H4 (cell line): Measurements from ENCODE around the gene DSTN. TPM values are rescaled to one million over a fixed set of nuclear protein-coding genes. Genes with fewer than 3 reads are reported as not detected.
A peak's percentile ranks its signal among the peaks of the same experiment; 100 is the strongest.

Source experiments
- DNase-seq: peaks from one replicate; pipeline ENCODE4 v3.0.0-alpha.2; 2015; ENCODE audit warnings: low spot score
- total RNA-seq: library from RNA; depleted of rRNA; stranded (reverse); fragments of >200 nt; shearing (Covaris generic); gene quantifications from 2 replicates; pipeline ENCODE4 v1.2.3, GENCODE V29; 2014

The DSTN gene
- total RNA-seq, 1 experiment from 2014 or later: 303 TPM

DNA sequence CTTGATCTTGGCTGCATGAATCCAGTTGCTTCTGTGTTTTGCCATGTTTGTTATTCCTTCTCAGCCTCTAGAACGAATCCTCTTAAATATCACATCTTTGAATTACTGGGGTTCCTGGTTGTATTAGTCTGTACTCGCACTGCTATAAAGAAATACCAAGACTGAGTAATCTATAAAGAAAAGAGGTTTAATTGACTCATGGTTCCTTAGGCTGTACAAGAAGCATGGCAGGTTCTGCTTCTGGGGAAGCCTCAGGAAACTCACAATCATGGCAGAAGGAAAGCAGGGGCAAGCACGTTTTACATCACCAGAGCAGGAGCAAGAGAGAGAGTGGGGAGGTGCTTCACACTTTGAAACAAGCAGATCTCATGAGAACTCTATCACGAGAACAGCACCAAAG lies 20.7 kb upstream of the DSTN start:
- DNase-seq: no peak

DNA sequence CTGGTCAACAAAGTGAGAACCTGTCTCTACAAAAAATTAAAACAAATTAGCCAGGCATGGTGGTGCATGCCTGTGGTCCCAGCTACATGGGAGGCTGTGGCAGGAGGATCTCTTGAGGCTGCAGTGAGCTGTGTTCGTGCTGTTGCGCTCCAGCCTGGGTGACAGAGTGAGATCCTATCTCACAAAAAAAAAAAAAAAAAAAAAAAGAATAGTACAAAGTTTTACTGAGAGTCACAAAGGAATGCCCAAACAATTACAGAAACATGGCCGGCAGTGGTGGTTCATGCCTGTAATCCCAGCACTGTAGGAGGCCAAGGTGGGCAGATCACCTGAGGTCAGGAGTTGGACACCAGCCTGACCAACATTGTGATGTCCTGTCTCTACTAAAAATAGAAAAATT lies 14.8 kb upstream of the DSTN start:
- no peak for DNase-seq

DNA sequence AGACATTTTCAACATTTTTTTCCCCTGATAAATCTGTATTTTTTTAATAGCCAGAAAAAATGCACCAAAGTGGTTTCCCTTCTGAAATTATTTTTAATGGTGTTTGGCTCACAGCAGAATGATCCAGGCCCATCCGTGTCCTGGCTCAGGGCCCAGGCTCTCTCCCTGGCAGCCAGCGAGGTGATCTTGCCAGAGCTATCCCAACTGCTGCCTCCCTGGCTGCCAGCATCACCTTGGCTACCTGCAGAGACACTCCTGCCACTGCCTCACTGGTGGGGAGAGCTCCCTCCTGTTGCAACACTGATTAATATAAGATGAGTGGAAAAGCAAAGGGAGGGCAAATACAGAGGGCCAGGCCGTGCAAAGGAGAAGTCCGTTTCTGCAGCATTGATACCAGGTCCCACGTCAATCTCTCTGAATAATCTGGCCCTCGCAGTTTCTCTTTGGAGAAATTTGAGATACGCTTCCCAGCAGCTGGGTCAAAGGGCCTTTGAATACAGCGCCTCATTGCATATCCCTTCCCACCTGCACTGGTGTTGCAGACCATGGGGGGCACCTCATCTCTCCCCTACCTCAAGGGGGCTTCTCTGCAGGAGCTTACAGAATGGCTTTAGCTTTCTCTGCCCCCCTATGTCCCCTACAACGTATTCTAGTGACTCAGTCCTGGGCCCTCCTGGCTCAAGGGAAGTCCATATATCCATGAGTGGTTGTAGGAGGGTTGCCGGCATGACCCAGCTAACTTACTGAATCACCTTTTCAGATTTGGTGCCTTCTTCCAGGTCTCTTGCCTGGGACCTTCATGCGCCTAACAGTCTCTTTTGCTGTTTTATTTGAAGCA lies 12.8 kb upstream of the DSTN start:
- peak; percentile 42 for DNase-seq

DNA sequence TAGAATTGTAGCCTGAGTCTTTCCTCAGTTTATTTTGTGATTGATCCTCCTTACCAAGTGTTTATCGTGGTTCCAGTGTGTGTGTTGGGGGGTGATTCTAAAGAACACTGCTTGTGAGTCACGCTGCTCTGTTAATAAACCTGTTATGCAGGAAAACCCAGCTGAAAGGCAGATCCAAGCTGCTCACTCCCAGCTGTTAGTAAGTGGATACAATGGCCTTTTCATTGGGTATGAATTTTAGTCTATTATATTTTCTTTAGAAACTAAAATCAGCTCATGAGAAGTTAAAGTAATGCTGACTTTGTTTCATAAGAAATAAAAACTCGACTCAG lies 12.2 kb upstream of the DSTN start:
- DNase-seq: peak; percentile 64

DNA sequence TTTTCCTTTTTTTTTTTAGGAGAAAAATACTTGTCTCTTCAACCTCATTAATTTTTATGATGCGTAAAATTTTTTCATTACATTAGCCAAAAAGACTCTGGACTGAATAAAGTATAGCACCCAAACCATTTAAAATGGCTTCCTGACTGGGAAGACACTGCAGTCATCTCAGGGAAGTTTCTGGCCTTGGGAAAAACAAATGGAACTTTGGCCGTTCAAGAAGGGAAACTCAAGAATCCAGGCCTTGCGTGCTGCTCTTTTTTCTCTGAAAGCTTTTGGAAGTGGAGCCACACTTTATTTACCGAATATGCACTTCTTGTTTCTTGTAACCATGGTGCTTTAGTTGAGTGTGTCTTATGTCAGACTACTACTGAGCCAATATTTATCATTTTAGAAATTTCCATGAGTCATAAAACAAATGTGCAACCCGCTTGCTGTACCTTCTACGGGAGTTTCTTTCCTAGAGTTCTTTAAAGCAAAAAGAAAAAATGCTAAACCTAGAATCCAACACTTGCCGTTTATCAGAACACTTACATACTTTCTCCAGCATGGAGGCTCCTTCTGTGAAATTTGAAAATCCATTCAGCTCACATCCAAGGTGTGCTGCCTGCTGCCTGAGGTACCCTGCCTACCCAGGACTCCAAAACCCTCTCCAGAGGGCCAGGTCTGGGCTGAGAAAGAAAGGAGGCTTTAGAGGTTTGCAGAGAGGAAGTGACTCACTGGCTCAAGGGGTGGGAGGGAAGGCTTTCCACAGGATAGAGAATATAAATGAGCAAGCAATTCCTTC lies 11.5 kb upstream of the DSTN start:
- peak; percentile 94 for DNase-seq

DNA sequence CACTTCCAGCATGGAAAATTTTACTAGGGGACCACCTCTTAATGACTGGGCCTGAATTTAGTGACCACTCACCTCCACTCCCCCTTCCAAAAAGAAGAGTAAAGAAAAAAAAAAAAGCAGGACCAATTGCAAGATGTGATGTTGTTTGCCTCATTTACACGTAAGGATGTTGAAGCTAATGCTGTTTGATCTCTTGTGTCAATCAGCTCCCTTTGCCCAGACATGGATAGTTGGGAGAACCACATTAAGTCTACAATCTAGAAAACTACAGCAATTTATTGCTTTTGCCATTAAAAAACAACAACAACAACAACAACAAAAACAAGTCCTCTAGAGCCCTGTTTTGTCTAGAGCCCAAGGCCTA lies 11.0 kb upstream of the DSTN start:
- no peak for DNase-seq

DNA sequence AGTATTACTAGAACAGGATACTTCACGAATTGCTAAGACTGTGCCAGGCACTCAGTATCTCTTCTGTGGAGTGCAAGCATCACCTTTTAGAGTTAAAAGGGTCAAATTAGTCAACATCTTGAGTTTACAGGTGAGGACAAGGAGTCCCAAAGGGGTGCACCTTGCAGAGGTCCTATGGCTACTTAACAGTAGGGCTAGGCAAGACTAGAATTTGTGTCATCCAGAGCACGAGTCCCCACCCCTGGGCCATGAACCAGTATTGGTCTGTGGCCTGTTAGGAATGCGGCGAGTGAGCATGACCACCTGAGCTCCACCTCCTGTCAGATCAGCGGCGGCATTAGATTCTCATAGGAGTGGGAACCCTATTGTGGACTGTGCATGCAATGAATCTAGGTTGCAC lies 10.5 kb upstream of the DSTN start:
- no peak for DNase-seq

DNA sequence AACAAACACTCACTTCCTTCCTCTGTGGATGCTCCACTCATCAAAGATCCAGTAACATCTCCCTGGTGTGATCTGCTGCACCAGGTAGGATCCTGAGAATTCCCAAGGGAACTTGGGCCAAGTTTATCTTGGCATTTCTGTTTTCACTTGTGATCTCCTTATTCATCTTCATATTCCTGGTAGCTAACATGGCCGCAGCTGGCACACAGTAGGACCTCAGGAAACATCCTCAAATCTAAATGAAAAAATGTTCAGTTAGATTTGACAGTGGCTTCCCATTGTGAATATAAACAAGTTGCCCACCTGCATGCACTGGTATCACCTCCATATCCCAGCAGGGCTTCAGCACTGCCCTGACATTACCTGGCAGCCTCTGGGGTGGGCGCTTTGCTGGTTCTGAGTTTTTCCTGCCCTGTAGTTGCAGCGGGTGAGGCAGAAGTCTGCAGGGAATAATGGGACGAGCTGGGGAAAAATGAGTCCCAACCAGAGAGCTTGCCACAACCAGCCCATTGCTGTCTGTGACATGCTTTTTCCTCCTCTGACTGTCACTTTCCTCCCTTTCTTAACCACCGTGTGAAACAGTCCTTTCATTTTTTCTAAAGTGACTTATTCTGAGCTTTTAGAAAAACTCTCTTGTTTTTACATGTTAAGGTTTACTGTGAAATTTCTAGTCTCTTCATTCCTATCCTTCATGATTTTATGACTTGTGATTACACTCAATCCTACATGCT lies 9.4 kb upstream of the DSTN start:
- DNase-seq: no peak

DNA sequence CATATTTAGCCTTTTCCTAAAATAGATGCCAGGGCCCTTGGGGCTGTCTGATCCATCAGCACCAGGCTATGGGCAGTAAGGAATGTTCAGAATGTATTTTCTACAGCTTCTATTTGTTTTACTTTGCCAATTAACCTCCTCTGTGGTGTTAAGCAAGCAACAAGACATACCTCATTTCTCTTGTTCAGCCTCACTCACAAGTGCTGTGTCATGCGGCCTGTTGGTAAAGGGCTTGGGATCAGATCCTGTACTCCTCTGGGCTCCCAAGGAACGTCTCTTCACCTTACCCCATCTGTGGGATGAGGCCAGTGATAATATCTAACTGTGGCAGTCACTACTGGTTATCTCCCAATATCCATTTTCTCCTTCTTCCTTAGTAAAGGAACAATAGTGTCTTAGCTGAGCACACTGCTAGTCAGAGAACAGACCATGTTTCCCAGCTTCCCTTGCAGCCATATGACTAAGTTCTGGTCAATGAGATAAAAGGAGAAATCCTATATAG lies 7.0 kb upstream of the DSTN start:
- DNase-seq: peak; percentile 87

DNA sequence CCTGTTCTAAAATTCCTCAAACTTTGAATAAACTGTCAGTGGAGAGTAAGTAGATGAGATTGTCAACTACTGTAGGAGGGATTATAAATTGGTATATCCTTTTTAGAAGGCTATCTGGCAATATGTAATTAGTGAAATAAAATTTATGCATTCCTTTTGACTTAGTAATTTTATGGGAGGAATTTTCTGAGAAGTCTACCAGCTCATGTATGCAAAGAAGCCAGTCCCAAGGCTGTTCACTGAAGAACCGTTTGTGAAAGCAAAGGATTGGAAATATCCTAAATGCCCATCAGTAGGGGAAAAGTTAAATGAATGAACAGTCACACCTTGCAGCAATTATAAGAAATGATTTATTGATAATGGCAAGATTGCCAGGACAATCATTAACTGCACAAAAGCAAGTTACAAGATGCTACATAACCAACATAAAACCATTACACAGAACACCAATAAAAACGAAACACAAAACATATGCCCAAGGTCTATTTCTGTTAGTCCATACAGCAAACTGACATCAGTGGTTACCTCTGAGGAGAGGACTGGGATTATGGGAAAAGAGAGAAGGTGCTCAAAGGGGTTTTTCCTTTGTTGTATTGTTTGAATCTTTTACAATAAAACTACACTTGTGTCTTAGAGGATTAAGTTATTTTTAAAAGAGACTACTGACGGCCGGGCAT lies 4.6 kb upstream of the DSTN start:
- DNase-seq: no peak

DNA sequence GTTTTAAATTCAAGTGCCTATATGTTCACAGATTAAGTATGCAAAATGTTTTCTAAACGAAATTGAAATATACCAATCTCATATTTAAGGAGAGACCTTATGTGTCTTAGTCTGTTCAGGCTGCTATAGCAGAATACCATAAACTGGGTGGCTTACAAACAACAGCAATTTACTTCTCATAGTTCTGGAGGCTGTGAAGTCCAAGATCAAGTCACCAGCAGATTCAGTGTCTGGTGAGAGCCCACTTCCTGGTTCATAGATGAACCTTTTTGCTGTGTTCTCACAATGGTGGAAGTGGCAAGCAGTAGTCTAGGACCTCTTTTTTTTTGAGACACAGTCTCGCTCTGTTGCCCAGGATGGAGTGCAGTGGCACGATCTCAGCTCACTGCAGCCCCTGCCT lies 3.5 kb upstream of the DSTN start:
- DNase-seq: no peak

DNA sequence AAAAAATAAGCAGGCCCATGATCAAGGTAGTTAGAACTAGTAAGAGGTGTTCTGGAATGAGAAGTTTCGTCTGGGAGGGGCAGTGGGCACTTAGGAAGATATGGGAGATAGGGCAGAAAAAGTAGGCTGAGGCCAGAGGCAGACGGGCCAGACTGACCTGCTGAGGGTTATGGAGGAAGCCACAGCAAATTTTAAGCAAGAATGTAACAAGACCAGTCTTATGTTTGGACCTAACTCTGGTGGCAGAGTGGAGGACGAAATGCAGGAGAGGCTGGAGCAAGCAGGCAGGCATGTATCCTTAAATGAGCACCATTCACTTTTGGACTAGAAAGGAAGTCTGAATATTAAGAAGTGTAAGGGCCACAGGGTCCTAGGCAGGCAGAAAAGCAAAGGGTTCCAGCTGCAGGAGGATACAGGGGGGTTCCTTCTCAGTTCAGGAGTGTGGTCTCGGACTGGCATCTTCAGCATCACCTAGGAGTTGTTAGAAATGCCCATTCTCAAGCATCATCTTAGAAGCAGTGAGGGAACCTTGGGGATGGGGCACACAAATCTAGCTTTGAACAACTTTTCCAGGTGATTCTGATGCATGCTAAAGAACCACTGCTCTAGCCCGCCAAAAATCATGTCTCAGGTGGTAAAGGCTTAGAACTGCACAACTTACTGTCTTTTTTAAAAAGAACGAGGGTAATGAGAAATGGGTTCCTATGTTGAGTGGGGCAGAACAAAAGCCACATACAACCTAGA lies 1.7 kb upstream of the DSTN start:
- DNase-seq: no peak

DNA sequence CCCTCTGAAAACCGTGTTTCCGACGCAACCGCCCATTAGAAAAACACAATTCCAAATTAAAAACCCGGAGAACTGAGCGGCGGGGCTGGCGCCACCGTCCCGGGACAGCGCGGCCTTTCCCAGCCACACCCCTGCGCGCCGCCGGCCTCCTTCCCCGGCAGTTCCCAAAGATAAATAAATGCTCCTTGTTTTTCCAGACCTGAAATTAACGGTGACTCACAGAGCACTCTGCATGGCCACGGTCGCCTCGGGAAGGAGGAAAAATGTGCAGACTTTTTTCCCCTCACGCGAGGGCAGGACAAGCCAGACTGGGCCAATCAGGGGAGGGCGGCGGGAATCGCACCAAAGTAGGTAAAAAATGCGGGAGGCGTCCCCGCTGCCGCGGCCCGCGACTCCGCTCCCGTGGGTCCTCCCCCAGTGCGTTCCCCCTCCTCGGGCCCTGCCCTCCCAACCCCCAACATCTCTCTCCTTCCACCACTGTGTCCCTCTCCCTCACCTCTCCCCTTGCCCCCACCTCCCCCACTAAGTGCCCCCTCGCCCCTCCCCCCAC lies 828 bp upstream of the DSTN start:
- peak; percentile 98 for DNase-seq

DNA sequence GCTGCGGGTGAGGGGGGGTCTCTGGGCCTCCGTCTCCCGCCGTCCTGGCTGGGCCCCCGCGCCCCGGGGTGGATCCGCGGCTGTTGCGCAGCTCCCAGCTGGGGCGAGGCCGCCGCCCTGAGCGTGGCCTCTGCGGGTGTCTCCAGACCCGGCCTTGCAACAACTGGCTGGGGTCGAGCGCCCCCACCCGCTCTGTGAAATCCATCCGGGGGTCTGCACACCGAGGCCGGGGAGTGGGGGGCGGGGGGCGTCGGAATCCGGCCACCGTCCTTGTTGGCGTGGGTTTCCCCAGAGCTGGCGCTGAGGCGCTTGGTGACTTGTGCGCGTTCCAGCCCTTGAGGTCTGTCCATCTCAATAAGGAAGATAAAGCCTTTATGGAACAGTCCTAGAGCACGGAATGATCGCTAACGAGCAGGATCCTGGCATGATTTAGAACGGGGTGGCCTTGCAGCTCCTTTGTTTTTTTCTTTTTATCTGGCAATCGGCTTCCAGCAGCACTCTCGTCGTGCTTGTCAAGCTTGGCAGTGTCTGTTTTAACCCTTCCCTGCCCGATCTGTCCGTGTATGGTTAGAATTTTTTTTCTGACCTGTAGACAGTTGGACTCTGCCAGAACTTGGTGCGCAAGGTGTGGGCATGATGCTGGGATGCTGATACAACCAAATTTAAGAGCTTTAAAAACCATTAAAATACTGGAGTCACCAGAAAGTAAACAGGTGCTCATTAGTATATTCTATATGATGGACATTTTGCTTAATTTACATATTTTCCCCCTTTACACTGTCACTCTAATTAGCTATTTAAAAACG lies 675 bp downstream of the DSTN start:
- DNase-seq: peak; percentile 40

DNA sequence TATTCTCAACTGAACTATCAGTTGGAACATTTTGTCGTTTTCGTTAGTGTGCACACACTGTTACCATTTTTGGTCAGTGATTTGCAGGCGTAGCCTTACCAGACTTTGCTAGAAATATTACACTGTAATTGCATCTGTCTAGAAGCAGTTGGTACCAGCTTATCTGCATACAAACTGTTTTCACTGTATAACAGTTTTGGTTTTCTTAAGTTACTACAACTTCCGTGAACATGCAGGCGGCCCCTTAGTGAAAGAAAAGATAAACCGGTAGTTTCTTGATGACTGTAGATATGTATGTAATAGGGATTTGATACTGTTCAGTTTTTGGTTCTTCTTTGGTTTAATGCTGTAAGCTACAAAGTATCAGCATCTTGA lies 1.3 kb downstream of the DSTN start:
- no peak for DNase-seq

DNA sequence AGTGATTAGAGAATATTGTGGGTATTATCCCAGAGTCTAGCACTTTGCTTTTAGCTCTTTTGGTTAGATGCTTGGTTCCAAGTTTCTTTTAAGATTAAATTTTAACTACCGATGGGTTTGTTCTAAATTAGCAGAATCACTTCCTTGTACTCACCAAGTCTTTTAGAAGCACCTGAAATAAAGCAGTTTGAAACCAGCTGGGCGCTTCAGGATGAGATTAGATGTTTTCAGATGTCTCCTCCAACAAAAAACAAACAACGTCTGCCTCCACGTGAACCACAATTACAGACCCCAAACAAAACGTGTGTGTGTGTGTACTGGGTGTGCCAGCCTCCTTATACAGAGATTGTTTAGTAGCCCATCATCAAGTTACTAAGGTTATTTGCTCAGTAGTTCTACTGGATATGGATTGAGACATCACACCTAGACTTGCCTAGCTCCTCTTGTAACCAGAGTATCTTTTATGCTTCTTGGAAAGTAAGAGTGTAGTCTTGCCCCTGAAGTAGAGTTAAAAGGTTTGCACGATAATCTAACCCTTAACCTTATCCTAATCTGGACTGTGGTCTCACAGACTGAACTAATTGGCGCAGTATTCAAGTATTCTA lies 2.3 kb downstream of the DSTN start:
- no peak for DNase-seq

DNA sequence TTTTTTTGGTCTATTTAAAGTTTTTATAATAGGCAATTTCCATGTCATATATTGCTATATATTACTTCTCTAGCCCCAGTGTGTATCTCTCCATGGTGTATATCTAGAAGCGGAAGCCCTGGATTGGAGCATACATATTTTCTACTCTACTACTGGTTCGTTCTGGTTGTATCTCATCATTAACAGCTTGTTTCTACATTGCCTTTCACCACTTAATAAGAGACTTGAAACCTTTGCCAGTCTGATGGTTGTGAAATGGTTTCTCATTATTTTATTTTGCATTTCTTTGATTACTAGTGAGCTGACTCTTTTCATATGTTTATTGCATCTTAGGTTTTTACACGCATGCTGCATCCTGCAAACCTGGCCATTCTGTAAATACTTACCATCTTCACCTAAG lies 3.6 kb downstream of the DSTN start:
- no peak for DNase-seq

DNA sequence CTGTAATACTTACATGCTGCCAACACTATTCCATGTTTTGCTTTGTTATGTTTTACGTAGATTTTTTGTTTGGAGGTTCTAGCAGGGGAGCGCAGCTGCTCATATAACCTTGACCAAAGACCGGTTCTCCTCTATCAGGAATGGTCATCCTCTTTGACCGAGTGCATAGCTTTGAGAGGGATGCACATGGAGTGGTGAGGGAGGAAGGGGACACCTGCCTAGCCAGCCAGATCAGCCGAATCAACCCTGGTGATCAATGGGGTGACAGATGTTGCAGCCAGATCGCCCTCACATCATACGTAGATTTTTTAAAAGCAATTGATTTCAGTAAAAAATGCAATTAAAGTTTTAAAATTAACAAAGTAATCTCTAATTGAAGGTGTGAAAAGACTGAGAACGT lies 6.3 kb downstream of the DSTN start:
- no peak for DNase-seq

DNA sequence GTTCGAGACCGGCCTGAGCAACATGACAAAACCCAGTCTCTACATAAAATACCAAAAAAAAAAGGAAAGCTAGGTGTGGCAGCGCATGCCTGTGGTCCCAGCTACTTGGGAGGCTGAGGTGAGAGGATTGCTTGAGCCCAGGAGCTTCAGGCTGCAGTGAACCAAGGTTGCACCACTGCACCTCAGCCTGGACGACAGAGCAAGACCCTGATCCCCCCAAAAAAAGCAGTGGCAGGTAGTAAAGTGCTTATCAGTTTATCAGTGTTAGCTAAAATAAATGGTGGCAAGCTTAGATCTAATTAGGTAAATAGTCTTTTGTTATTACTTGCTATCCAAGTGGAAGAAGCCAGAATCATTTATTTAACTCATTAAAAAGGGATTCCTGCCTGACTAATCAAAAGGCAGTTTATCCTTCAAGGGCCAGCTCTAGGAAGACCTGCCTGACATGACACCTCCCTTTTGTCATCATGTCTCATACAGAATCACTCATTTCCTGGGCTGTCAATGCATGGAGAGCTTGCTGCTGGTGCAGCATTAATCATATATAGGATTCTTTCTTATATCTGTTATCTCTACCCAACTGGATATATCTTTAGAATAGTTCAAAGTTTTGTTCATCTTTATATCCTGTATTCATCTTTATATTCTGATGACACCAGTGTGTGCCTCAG lies 9.6 kb downstream of the DSTN start:
- DNase-seq: no peak
